ENCODE measurements around the gene BICRA.
"Not testable (repeated sequence)": the region's sequence is repeated elsewhere in the genome, so short reads cannot be mapped to it uniquely, and the experiment has no call there.

The BICRA gene

DNA sequence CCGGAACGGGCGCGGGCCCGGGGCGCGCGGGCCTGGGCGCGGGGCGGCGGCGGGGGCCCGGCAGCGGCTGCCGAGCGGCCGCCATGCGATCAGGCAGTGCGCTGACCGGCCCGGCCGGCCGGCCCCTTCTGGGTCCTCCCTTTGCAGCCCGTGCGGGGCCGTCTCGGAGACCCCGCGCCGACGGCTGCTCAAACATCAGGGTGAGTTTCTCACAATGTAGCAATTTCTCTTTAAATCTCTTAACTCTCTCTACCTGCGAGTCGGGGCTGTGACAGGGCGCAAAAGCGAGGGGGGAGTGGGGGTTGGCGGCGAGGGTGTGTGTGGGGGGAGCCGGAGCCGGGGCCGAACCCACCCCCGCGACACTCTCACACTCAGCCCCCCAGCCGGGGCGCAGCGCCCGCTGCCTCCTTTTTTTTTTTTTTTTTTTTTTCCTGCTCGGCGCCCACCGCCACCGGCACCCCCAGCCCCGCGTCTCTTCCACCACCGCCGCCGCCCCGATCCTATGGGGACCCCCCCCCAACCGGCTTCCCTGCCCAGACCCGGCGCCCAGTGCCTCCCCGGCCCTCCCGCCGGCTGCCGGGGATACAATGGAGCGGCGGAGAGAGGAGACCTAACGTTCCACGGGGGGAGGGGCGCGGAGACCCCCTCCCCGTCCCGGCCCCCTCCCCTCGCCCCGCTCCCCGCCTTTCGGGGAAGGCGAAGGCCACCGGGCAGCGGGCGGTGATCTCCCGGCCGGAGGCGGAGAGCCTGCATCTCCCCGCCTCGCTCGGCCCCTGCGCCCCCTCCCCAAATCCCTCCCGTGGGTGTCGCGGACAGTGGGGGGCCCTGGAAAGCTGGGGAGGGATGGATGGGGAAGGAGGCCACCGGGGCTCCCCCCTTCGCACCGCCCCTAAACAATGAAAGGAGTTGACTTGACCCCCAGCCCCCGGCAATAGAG lies at the start of gene BICRA:
BICRA (plus strand) TSS at position 166 of the 937 bp plus-strand sequence. CDS start 64,441 bp downstream, outside the sequence.
- Mint-ChIP-seq H3K9me3 (no peaks in the 10 kb centered on the region), H3K4me3 (peak within 1 kb of the TSS; percentile 93), H3K27me3 (no peaks in the 10 kb centered on the region), H3K4me1 (peaks cover 27% of the 10 kb centered on the region), H3K36me3 (peaks cover 1% of the 10 kb centered on the region), H3K27ac (peak within 1 kb of the TSS; percentile 89)
- peak; percentile 69 for ATAC-seq (ENCODE audit: low read depth)
- peak; percentile 71 to 87 for DNase-seq (ENCODE audit: low spot score in 2 of 2)

DNA sequence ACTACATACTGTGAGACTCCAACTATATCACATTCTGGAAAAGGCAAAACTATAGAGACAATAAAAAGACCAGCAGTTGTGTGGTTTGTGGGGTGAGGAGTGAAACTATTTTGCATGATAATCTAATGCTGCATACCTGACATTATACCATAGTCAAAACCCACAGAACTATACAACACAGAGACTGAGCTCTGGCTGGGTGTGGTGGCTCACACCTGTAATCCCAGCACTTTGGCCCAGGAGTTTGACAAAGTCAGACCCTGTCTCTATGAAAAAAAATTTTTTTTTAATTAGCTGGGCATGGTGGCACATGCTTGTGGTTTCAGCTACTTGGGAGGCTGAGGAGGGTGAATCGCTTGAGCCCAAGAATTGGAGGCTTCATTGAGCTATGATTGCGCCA lies 47.9 kb upstream of the BICRA start:
- no peak for ATAC-seq (ENCODE audit: low read depth)
- H3K27ac Mint-ChIP-seq, result no peak overlapping the region
- H3K9me3 Mint-ChIP-seq, result peaks cover 8% of the 10 kb centered on the region
- peaks cover 19% of the 10 kb centered on the region for H3K27me3 Mint-ChIP-seq
- no peaks in the 10 kb centered on the region for H3K36me3 Mint-ChIP-seq
- no peaks in the 10 kb centered on the region for H3K4me1 Mint-ChIP-seq
- no peak overlapping the region for H3K4me3 Mint-ChIP-seq
- no peak for DNase-seq (ENCODE audit: low spot score in 2 of 2)

DNA sequence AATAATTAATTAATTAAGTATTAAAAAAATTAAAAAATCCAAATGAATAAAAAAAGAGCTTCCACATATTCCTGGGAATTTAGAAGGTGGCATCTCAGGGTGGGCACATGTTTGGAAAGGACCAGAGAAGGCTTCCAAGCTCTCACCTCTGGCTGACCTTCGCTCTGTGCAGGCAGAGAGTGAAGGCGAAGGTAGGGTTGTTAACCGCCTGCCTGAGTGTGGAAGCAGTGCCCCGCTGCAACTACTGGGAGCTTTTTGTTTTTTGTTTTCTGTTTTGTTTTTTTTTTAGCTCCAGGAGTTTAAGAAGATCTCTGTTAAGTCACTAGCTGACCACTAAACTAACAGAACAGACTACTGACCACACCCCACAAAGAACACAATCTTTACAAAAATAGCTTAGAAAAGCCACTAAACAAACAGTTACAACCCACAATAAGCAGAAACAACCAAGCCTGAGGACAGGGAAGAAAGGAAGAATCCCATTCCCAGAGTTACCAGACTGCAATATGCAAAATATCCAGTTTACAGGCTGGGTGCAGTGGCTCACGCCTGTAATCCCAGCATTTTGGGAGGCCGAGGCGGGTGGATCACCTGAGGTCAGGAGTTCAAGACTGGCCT lies 47.4 kb upstream of the BICRA start:
- Mint-ChIP-seq H3K27me3 (peaks cover 19% of the 10 kb centered on the region), H3K27ac (no peak overlapping the region), H3K9me3 (peaks cover 8% of the 10 kb centered on the region), H3K36me3 (no peaks in the 10 kb centered on the region), H3K4me1 (no peaks in the 10 kb centered on the region), H3K4me3 (no peak overlapping the region)
- ATAC-seq (ENCODE audit: low read depth), result no peak
- DNase-seq (ENCODE audit: low spot score in 2 of 2), result no peak

DNA sequence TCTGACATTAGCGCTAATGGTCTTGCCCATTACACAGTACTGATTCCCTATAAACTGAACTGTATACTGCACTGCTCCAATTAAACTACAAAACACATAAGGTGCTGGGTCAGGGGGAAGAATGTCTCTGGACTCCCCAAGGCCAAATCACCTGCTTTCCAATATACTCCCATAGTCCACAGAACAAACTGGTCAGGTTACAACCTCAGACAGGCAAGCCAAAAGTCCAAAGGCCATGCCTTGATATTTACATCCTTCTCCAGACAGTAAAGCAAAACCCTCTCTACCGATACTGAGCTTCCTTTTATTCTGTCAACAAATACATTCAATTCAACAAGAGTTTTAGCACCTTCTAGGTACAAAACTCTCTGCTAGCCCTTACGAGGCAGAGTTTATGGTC lies 44.9 kb upstream of the BICRA start:
- Mint-ChIP-seq H3K27me3 (peaks cover 17% of the 10 kb centered on the region), H3K9me3 (peaks cover 8% of the 10 kb centered on the region), H3K4me1 (no peaks in the 10 kb centered on the region), H3K36me3 (no peaks in the 10 kb centered on the region), H3K4me3 (no peak overlapping the region), H3K27ac (no peak overlapping the region)
- DNase-seq (ENCODE audit: low spot score in 2 of 2) (no peak), ATAC-seq (ENCODE audit: low read depth) (no peak)

DNA sequence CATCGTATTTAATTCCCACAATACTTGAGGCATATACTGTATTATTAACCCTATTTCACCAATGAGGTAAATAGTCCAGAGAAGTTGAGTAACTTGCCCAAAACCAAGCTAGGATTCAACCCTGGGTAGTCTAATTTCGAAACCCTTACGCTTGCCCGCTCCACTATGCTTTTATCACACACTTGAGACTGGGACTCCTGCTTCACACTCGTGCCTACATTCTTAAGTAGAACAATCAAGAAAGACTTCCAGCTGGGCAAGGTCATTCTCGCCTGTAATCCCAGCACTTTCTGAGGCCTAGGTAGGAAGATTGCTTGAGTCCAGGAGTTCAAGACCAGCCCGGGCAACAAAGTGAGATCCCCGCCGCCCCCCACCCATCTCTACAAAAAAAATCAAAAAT lies 39.6 kb upstream of the BICRA start:
- ATAC-seq (ENCODE audit: low read depth) (no peak), DNase-seq (ENCODE audit: low spot score in 2 of 2) (no peak)
- H3K4me3 Mint-ChIP-seq, result no peak overlapping the region
- peaks cover 5% of the 10 kb centered on the region for H3K36me3 Mint-ChIP-seq
- H3K4me1 Mint-ChIP-seq, result no peaks in the 10 kb centered on the region
- peaks cover 9% of the 10 kb centered on the region for H3K9me3 Mint-ChIP-seq
- H3K27ac Mint-ChIP-seq, result no peak overlapping the region
- H3K27me3 Mint-ChIP-seq, result peaks cover 18% of the 10 kb centered on the region

DNA sequence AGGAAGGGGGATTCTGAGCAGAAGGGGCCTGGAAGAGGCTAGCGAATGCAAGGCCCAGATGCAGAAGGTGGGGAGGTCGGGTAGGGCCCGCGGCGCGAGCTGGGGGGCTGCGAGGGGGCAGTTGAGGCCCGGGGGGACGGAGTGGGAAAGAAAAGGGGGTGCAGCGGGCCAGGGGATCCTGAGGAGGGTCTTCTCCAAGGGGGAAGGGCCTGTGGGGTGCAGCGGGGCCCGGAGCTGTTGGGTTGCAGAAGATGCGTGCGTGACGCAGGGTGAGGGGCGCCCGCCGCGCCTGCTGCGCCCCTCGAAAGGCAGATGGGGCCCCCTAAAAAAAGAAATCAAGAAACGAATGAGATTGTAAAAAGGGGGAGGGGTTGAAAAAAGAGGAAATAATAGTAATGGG lies 36.3 kb upstream of the BICRA start:
- H3K4me3 Mint-ChIP-seq, result peak overlapping the region; percentile 45
- no peak overlapping the region for H3K27ac Mint-ChIP-seq
- no peak for ATAC-seq (ENCODE audit: low read depth)
- peaks cover 15% of the 10 kb centered on the region for H3K27me3 Mint-ChIP-seq
- no peak for DNase-seq (ENCODE audit: low spot score in 2 of 2)
- peaks cover 2% of the 10 kb centered on the region for H3K9me3 Mint-ChIP-seq
- H3K36me3 Mint-ChIP-seq, result peaks cover 5% of the 10 kb centered on the region
- peaks cover 6% of the 10 kb centered on the region for H3K4me1 Mint-ChIP-seq

DNA sequence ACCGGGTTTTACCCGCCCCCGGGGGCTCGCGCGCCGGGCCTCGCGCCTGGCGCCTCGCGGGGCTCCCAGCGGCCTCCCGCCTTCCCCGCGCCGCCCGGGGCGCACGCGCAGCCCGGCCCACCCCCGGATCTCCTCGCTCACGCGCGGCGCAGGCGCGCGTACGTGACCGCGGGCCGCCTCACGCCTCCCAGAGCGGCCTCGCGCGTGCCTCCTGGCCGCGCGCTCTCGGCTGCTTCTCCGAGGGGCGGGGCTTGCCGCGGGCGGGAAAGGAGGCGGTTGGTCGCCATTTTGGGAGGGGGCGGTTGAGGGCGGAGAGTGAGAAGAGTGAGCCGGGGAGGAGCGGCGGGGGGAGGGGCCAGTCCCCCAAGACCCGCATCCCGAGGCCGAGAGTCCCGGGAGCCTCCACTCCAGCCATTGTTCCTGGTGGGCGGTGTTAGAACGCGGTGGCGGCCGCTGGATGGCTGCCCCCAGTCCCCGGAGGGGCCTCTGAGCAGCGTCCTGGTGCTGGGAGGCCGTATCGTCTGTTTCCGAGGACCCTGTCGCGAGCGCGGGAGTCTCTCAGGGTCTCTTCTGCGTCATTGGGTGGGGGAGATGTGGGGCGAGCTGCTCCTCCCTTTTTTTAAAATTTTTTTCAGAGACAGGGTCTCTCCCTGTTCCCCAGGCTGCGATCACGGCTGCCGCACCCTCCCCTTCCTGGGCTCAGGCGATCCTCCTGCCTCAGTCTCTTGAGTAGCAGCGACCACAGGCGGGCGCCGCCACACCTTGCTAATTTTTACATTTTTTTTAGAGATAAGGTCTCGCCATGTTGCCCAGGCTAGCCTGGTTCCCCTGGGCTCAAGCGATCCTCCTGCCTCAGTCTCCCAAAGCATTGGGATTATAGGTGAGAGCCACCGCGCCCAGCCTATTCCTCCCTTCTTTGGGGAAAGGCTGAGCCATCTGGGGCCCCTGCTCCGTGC lies 35.6 kb upstream of the BICRA start, which contains the start of gene ZNF541:
ZNF541 (minus strand) TSS at position 78 of the 956 bp plus-strand sequence. CDS start 17,292 bp downstream, outside the sequence.
- Mint-ChIP-seq H3K27me3 (peaks cover 18% of the 10 kb centered on the region), H3K4me1 (peaks cover 9% of the 10 kb centered on the region), H3K9me3 (peaks cover 2% of the 10 kb centered on the region), H3K36me3 (peaks cover 5% of the 10 kb centered on the region), H3K4me3 (peak within 1 kb of the TSS; percentile 45), H3K27ac (no peak within 1 kb of the TSS)
- ATAC-seq (ENCODE audit: low read depth) (peak; percentile 33), DNase-seq (ENCODE audit: low spot score in 2 of 2) (no peak)

DNA sequence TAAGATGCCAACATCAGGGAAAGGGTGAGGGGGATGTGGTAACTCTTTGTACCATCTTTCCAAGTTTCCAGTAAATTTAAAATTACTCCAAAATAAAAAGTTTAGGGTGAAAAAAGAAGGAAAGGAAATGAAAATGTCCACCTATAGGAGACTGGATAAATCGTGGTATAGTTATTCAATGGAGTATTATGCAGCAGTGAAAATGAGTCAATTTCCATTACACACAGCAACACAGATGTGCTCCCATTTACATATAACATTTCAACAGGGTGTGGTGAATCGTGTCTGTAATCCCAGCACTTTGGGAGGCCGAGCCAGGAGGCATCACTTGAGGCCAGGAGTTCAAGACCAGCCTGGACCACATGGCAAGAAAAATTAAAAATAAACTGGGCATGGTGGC lies 28.5 kb upstream of the BICRA start:
- H3K27ac Mint-ChIP-seq, result no peak overlapping the region
- H3K4me3 Mint-ChIP-seq, result no peak overlapping the region
- H3K9me3 Mint-ChIP-seq, result peaks cover 1% of the 10 kb centered on the region
- no peak for ATAC-seq (ENCODE audit: low read depth)
- no peak for DNase-seq (ENCODE audit: low spot score in 2 of 2)
- H3K27me3 Mint-ChIP-seq, result peaks cover 24% of the 10 kb centered on the region
- no peaks in the 10 kb centered on the region for H3K36me3 Mint-ChIP-seq
- H3K4me1 Mint-ChIP-seq, result peaks cover 21% of the 10 kb centered on the region

DNA sequence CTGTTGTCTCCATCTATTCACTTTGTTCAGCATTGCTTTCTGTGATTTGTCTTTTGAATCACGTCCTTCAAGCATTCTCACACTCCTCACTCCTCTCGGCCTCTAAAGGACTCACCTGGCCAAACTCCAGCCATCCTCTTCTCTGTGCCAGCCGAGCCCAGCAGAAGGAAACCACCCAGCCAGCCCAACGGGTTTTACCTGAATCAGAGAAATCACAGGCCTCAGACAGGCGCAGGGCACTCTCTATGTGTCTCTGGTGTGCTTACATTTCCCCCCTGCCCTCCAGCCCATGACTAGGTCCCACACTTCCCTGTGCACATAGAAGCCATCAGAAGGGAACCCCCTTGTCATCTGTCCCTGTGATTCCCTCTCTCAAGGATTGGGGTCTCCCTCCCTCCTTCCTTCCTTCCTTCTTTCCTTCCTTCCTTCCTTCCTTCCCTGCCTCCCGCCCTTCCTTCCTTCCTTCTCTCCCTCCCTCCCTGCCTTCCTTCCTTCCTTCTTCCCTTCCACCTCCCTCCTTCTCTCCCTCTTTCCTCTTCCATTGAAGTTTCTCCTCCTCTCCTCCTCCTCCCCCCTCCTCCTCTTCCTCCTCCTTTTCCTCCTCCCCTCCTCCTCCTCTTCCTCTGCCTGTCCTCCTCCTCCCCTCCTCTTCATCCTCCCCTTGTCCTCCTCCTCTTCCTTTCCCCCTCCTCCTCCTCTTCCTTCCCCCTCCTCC lies 27.2 kb upstream of the BICRA start:
- no peak overlapping the region for H3K27ac Mint-ChIP-seq
- ATAC-seq (ENCODE audit: low read depth) (no peak), DNase-seq (ENCODE audit: low spot score in 2 of 2) (no peak)
- peaks cover 3% of the 10 kb centered on the region for H3K9me3 Mint-ChIP-seq
- H3K27me3 Mint-ChIP-seq, result peaks cover 28% of the 10 kb centered on the region
- no peak overlapping the region for H3K4me3 Mint-ChIP-seq
- peaks cover 21% of the 10 kb centered on the region for H3K4me1 Mint-ChIP-seq
- no peaks in the 10 kb centered on the region for H3K36me3 Mint-ChIP-seq

DNA sequence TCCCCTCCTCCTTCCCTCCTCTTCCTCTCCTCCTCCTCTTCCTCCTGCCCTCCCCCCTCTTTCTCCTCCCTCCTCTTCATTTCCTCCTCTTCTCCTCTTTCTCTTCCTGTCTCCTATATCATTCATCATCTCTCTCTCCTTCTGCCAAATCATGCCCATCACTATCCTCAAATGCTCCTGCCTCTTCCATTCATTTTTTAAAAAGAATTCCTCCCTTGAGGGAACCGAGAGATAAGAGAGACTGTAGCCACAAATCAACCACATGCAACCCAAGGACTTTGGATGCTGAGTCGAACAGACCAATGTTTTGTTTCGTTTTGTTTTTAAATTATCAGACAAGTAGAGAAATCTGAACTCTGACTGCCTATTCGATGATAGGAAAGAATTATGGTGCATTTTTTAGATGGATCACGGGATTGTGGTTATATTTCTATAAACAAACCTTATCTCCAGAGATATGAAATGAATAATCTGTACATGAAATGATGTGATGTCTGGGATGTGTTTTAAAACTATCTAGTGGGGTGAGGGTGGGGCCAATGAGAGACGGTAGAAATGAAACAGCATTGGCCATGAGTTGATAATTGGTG lies 26.5 kb upstream of the BICRA start:
- H3K4me1 Mint-ChIP-seq, result peaks cover 16% of the 10 kb centered on the region
- DNase-seq (ENCODE audit: low spot score in 2 of 2) (no peak), ATAC-seq (ENCODE audit: low read depth) (no peak)
- H3K27me3 Mint-ChIP-seq, result peaks cover 28% of the 10 kb centered on the region
- no peak overlapping the region for H3K27ac Mint-ChIP-seq
- no peak overlapping the region for H3K4me3 Mint-ChIP-seq
- no peaks in the 10 kb centered on the region for H3K36me3 Mint-ChIP-seq
- peaks cover 3% of the 10 kb centered on the region for H3K9me3 Mint-ChIP-seq

DNA sequence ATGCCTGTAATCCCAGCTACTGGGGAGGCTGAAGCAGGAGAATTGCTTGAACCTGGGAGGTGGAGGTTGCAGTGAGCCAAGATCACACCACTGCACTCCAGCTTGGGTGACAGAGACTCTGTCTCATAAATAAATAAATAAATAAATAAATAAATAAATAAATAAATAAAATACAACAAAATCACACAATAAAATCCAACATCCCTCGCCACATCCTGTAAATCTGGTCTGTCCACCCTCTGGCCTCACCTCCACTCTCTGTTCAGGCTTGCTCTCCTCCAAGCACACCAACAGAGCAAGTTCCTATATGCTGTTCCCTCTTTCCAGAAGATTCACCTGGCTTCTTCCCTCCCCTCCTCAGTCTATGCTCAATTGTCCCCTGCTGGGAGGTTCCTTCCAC lies 25.8 kb upstream of the BICRA start:
- not testable (repeated sequence) for H3K9me3 Mint-ChIP-seq; H3K36me3 Mint-ChIP-seq; H3K4me3 Mint-ChIP-seq; DNase-seq (ENCODE audit: low spot score in 2 of 2); H3K27ac Mint-ChIP-seq; ATAC-seq (ENCODE audit: low read depth)
- peaks cover 12% of the 10 kb centered on the region for H3K4me1 Mint-ChIP-seq
- H3K27me3 Mint-ChIP-seq, result peaks cover 28% of the 10 kb centered on the region

DNA sequence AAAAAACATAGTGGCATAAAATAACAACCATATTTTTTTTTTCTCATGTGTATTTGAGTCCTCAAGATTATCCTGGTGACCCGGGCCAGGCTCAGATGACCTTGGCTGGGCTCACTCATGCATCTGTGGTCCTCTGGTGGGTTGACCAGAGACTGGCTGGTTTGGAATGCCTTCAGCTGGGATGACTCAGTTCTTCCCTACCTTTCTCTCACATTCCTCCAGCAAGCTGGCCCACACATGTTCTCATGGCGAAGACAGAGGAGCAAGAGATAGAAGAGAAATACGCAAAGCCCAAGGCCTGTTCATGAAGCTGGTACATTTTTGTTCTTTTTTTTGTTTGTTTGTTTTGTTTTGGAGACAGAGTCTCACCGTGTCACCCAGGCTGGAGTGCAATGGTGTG lies 21.6 kb upstream of the BICRA start:
- Mint-ChIP-seq H3K9me3 (peaks cover 4% of the 10 kb centered on the region), H3K36me3 (no peaks in the 10 kb centered on the region), H3K27ac (no peak overlapping the region), H3K27me3 (peaks cover 28% of the 10 kb centered on the region), H3K4me3 (no peak overlapping the region), H3K4me1 (peaks cover 4% of the 10 kb centered on the region)
- ATAC-seq (ENCODE audit: low read depth) (no peak), DNase-seq (ENCODE audit: low spot score in 2 of 2) (no peak)

DNA sequence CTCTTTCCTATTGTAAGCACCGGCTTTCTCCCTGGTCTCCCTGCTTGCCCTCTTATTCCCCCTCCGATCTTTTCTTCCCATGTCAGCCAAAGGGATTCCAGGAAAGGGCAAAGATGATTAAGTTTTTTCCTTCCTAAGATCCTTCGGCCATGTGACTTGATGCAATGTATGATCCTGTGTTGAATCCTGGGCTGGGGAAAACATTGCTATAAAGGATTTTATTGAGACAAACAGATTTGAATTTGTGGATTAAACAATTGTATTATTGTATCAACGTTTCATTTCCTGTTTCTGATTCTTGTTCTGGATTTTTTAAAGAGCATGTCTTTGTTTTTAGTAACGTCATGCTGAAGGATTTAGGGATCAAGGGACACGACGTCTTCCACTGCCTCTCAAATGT lies 19.1 kb upstream of the BICRA start:
- Mint-ChIP-seq H3K27me3 (peaks cover 25% of the 10 kb centered on the region), H3K4me3 (no peak overlapping the region), H3K27ac (no peak overlapping the region), H3K9me3 (peaks cover 4% of the 10 kb centered on the region), H3K4me1 (no peaks in the 10 kb centered on the region), H3K36me3 (no peaks in the 10 kb centered on the region)
- DNase-seq (ENCODE audit: low spot score in 2 of 2), result no peak
- no peak for ATAC-seq (ENCODE audit: low read depth)
